ENCODE measurements around the gene UGT1A7.
A peak's percentile ranks its signal among the peaks of the same experiment; 100 is the strongest.

Gene UGT1A7

DNA sequence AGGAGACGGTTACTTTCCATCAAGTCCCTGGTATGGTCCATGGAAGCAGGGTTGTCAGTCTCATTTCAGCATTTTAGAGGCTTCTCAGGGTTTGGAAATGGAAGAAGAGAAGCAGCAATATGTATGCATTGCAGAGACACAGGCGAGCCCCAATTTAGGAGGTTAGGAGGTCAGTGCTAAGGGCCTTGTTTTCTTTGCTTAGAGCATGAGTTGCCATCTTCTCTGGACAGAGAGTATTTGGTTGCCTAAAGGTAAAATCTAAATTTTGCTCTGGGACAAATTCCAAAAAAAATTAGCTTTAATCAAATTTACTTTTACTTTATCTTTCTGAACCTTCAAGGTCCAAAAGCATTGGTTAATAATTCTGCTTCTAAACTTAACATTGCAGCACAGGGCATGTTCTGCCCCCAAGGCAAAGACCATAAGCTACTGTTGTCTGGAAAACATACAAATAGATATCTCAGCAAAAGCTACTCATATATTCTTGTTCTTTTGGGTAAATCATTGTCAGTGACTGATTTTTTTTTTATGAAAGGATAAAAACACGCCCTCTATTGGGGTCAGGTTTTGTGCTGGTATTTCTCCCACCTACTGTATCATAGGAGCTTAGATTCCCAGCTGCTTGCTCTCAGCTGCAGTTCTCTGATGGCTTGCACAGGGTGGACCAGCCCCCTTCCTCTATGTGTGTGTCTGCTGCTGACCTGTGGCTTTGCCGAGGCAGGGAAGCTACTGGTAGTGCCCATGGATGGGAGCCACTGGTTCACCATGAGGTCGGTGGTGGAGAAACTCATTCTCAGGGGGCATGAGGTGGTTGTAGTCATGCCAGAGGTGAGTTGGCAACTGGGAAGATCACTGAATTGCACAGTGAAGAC lies 10.2 kb upstream of the UGT1A7 start, which contains the start of gene UGT1A9:
TSS of gene UGT1A9 (plus strand) at position 609 of the 872 bp plus-strand sequence. CDS start at position 646, 37 bp downstream.
- DNase-seq (ENCODE audit: low read depth): no peak
- TF ChIP-seq, protein P1, sequence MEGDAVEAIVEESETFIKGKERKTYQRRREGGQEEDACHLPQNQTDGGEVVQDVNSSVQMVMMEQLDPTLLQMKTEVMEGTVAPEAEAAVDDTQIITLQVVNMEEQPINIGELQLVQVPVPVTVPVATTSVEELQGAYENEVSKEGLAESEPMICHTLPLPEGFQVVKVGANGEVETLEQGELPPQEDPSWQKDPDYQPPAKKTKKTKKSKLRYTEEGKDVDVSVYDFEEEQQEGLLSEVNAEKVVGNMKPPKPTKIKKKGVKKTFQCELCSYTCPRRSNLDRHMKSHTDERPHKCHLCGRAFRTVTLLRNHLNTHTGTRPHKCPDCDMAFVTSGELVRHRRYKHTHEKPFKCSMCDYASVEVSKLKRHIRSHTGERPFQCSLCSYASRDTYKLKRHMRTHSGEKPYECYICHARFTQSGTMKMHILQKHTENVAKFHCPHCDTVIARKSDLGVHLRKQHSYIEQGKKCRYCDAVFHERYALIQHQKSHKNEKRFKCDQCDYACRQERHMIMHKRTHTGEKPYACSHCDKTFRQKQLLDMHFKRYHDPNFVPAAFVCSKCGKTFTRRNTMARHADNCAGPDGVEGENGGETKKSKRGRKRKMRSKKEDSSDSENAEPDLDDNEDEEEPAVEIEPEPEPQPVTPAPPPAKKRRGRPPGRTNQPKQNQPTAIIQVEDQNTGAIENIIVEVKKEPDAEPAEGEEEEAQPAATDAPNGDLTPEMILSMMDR (conservative IDR thresholded peaks at IDR 0.05; ENCODE audit: control insufficient read depth, insufficient read depth, low read depth, low read length): no peak
- H3K4me3 ChIP-seq (ENCODE audit: control insufficient read depth, low read depth, low read length): no peak within 1 kb of the TSS

DNA sequence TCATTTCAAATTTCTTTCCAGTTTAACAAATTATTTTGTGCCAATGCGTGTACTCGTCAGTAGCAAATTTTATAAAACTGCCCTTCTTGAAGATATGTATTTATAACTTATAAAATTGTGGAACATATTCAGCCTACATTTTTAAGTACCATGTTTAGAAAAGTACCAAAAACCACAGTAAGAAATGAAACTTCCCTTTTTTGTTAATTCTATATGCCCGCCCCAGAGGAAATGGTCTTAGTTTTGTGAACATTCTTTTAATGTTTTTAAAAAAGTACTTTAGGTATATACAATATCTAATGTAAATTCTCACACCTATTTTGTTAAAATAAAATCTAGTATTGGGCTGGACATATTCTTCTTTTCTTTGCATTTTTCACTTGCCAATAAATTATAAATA lies 8.8 kb upstream of the UGT1A7 start:
- TF ChIP-seq, protein P1 (conservative IDR thresholded peaks at IDR 0.05; ENCODE audit: control insufficient read depth, insufficient read depth, low read depth, low read length): no peak
- no peak for DNase-seq (ENCODE audit: low read depth)
- no peak overlapping the region for H3K4me3 ChIP-seq (ENCODE audit: control insufficient read depth, low read depth, low read length)

DNA sequence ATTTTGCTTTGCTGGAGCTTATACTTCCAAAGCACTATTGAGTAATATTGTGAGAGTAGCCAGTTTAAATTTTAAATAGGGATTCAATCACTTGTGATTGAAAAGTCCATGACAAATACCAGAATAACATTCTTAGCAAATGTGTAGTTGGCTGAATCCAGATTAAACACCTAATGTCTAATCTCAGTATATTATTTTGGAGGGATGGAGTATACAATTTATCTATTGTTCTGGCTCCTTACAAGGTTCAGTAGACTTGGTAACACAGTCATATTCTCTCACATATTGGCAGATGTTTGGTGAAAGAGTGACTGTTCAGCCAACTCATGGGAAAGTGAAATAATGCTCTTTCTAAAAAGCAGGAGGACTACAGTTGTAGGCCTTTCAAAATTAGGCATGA lies 7.8 kb upstream of the UGT1A7 start:
- no peak for DNase-seq (ENCODE audit: low read depth)
- TF ChIP-seq, protein P1 (conservative IDR thresholded peaks at IDR 0.05; ENCODE audit: control insufficient read depth, insufficient read depth, low read depth, low read length): no peak
- H3K4me3 ChIP-seq (ENCODE audit: control insufficient read depth, low read depth, low read length): no peak overlapping the region

DNA sequence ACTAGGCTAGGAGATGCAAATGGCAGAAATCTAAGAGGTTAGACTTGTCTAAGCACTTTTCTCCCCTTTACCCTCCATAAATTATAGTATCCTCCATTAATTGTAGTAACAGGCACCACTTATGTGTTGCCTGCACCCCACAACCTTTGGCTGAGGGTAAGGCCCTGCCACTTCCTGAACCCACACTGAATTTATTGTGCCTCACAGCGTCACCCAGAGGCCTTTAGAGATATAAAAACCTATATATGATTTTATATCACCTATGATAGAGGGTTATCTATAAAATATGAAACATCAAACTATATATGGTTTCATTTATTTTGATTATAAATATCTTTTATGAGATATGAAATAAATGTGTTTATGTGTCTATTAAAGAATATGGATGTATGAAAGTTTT lies 7.4 kb upstream of the UGT1A7 start:
- DNase-seq (ENCODE audit: low read depth): no peak
- H3K4me3 ChIP-seq (ENCODE audit: control insufficient read depth, low read depth, low read length): no peak overlapping the region
- TF ChIP-seq, protein P1 (conservative IDR thresholded peaks at IDR 0.05; ENCODE audit: control insufficient read depth, insufficient read depth, low read depth, low read length): no peak

DNA sequence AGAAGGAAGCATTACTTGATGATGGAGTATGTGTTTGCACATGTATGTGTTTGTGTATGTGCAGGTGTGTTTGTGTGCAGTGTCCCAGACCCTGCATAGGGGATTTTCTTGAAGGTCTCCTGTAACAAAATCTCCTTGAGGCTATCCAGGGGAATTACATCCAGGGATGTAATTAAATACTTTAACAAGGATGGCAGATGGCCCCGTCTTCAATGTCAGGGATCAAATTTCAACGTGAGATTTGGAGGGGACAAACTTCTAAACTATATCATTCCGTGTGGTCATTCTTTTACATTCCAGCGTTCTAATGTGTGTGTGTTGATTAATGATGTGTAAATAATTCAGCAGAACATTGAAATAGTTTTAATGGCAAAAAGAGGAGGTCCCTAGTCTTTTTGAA lies 6.7 kb upstream of the UGT1A7 start:
- H3K4me3 ChIP-seq (ENCODE audit: control insufficient read depth, low read depth, low read length): no peak overlapping the region
- DNase-seq (ENCODE audit: low read depth): no peak
- TF ChIP-seq, protein P1 (conservative IDR thresholded peaks at IDR 0.05; ENCODE audit: control insufficient read depth, insufficient read depth, low read depth, low read length): no peak

DNA sequence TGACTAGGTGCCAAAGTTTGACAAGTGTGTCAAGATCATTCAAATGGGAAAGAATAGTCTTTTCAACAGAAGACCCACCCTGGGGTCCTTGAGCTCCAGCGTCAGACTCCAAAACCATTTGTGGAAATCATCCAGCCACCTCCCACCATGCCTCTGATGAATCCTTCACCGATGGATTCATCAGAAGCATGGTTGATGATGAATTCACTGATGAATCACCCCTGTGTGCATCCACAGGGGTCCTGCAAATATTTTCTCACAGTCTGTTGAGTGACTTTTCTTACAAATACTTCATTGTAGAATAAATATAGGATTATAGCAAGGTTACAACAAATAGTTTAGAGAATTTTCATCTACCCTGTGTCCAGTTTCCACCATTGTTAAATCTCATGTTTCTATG lies 5.7 kb upstream of the UGT1A7 start:
- H3K4me3 ChIP-seq (ENCODE audit: control insufficient read depth, low read depth, low read length): no peak overlapping the region
- peak; percentile 5 for DNase-seq (ENCODE audit: low read depth)
- TF ChIP-seq, protein P1 (conservative IDR thresholded peaks at IDR 0.05; ENCODE audit: control insufficient read depth, insufficient read depth, low read depth, low read length): no peak
